Suprapubic skin (tissue), 4 donors: ENCODE measurements around the gene PRR13. TPM values are rescaled to one million over a fixed set of nuclear protein-coding genes. Genes with fewer than 3 reads are reported as not detected.
"Not testable (repeated sequence)": the region's sequence is repeated elsewhere in the genome, so short reads cannot be mapped to it uniquely, and the experiment has no call there.

Source experiments
- DNase-seq, 2 donors: peaks; one replicate each; pipeline ENCODE4 v3.0.0-alpha.2; 2019; ENCODE audit warnings: low spot score in 2 of 2
- H3K27ac ChIP-seq: fragments of 200-600 bp; sonication (generic); one replicate; pipeline ENCODE4 v1.5.1; 2019
- H3K27me3 ChIP-seq: fragments of 200-600 bp; sonication (generic); one replicate; pipeline ENCODE4 v1.5.1; 2019
- H3K36me3 ChIP-seq: fragments of 200-600 bp; sonication (generic); one replicate; pipeline ENCODE4 v1.5.1; 2019
- H3K4me1 ChIP-seq: fragments of 200-600 bp; sonication (generic); one replicate; pipeline ENCODE4 v1.5.1; 2019
- H3K4me3 ChIP-seq: fragments of 200-600 bp; sonication (generic); one replicate; pipeline ENCODE4 v1.5.1; 2019; ENCODE audit warnings: mild to moderate bottlenecking
- H3K9me3 ChIP-seq: fragments of 200-600 bp; sonication (generic); one replicate; pipeline ENCODE4 v1.5.1; 2019
- CTCF ChIP-seq, 2 donors: fragments of 200-600 bp in 1 of 2; fragments of 450-650 bp in 1 of 2; sonication (generic) in 1 of 2; IDR thresholded peaks; one replicate each; pipeline ENCODE4 v1.5.1; 2016 to 2019; ENCODE audit warnings: antibody characterized with exemption in 2 of 2, mild to moderate bottlenecking in 1 of 2, moderate library complexity in 1 of 2
- EP300 ChIP-seq: sonication (generic); formaldehyde crosslinking; IDR thresholded peaks from one replicate; pipeline ENCODE4 v1.6.1; 2017; ENCODE audit warnings: antibody characterized with exemption
- POLR2A ChIP-seq, 2 donors: fragments of 450-650 bp; IDR thresholded peaks; one replicate each; pipeline ENCODE4 v1.6.1; 2017; ENCODE audit warnings: antibody characterized with exemption in 2 of 2, mild to moderate bottlenecking in 2 of 2, moderate library complexity in 2 of 2
- POLR2AphosphoS5 ChIP-seq, 3 donors: sonication (generic); formaldehyde crosslinking; IDR thresholded peaks; one replicate each; pipeline ENCODE4 v1.6.1; 2017; ENCODE audit warnings: antibody characterized with exemption in 3 of 3
- WGBS: methylation state at CpG from one replicate; pipeline ENCODE4 v1.1.5; 2018; 5-methylcytosine and 5-hydroxymethylcytosine counted together
- total RNA-seq, 4 donors: library from RNA; depleted of rRNA; stranded (reverse); fragments of >200 nt; gene quantifications; one replicate each; pipeline ENCODE4 v1.1.0, GENCODE V29; 2016

PRR13 gene
- total RNA-seq, 4 donors from 2014 or later = 40.7 to 77.9 (median 57.4) TPM

DNA sequence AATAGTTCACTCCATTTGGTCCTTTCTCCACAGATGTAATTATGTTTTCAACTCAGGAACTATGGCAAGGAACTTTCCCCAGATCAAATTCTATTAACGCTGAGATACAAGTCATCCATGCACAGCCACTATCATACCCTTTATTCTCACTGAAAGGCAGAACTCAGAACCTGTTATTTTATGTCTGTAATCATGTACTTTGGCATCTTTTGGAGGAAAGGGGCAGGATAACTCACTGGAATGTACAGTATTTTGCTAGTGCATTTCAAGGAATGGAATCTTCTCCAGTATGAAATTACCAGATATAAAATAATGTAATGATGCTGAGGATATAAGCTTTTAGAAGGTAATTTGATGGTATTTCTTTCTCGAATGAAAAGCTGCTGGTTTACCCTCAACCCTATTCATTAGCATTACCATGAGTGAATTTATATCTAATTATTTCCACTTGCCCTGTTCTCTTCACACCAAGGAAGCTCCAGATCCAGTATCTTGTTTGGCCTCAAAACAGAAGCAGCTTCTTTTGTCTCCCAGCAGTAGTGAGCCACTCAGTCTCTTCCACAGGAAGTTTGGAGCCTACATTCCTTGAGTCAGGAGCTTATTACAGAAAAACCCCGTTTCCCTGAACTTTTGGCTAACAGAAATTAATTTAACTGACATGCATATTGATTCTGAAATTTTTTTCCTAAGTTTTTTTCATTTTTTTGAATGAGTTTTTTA lies 27.9 kb upstream of the PRR13 start:
- Histone ChIP-seq H3K27ac (no peak overlapping the region), H3K4me1 (peaks cover 15% of the 10 kb centered on the region), H3K36me3 (peaks cover 35% of the 10 kb centered on the region), H3K27me3 (no peaks in the 10 kb centered on the region), H3K9me3 (no peaks in the 10 kb centered on the region), H3K4me3 (no peak overlapping the region)
- no peak for DNase-seq
- TF ChIP-seq POLR2A (IDR thresholded peaks at IDR 0.05) = no peak
- no peak for TF ChIP-seq POLR2AphosphoS5 (IDR thresholded peaks at IDR 0.05)
- no peak for TF ChIP-seq EP300
- no peak for TF ChIP-seq CTCF (IDR thresholded peaks at IDR 0.05)
- WGBS = 73% methylated on average over 3 of the region's 3 CpGs

- Histone ChIP-seq H3K9me3 (no peaks in the 10 kb centered on the region), H3K4me1 (peaks cover 15% of the 10 kb centered on the region), H3K36me3 (peaks cover 23% of the 10 kb centered on the region), H3K27ac (no peak overlapping the region), H3K4me3 (no peak overlapping the region), H3K27me3 (no peaks in the 10 kb centered on the region)
- 24% methylated on average over 3 of the region's 3 CpGs for WGBS
- TF ChIP-seq CTCF (IDR thresholded peaks at IDR 0.05) = no peak
- no peak for TF ChIP-seq POLR2A (IDR thresholded peaks at IDR 0.05)
- TF ChIP-seq EP300 = no peak
- no peak for TF ChIP-seq POLR2AphosphoS5 (IDR thresholded peaks at IDR 0.05)
- DNase-seq = no peak
Observed at GRCh38 chr12:53414756-53415417, 26.6 kb upstream of the PRR13 start.

- DNase-seq, H3K27ac ChIP-seq, H3K27me3 ChIP-seq, H3K9me3 ChIP-seq, H3K4me3 ChIP-seq: not testable (repeated sequence)
- WGBS = 54% methylated on average over 2 of the region's 2 CpGs
- H3K36me3 ChIP-seq = peaks cover 13% of the 10 kb centered on the region
- peaks cover 15% of the 10 kb centered on the region for H3K4me1 ChIP-seq
Observed at GRCh38 chr12:53415752-53416389, 25.7 kb upstream of the PRR13 start.

- WGBS = 80% methylated on average over 9 of the region's 9 CpGs
- H3K4me1 ChIP-seq = peaks cover 19% of the 10 kb centered on the region
- not testable (repeated sequence) for H3K27me3 ChIP-seq, DNase-seq, H3K4me3 ChIP-seq, H3K27ac ChIP-seq, H3K36me3 ChIP-seq, H3K9me3 ChIP-seq
Observed at GRCh38 chr12:53417291-53417816, 24.2 kb upstream of the PRR13 start.

DNA sequence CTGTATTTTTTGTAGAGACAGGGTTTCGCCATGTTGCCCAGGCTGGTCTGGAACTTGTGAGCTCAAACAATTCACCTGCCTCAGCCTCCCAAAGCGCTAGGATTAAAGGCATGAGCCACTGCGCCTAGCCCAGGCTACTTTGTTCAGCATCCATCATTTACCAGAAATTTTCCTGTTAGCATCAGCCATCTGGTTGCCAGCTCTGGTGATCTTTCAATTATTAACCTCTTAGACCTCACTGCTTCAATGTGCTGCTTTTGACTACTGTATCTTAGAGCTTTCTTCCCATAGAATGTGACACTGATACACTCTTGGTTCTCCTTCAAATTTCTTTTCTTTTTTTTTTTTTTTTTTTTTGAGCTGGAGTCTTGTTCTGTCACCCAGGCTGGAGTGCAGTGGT lies 23.3 kb upstream of the PRR13 start:
- H3K4me3 ChIP-seq = no peak overlapping the region
- no peaks in the 10 kb centered on the region for H3K27me3 ChIP-seq
- no peak overlapping the region for H3K27ac ChIP-seq
- TF ChIP-seq POLR2AphosphoS5 (IDR thresholded peaks at IDR 0.05) (no peak), POLR2A (IDR thresholded peaks at IDR 0.05) (no peak), CTCF (IDR thresholded peaks at IDR 0.05) (no peak), EP300 (no peak)
- H3K4me1 ChIP-seq = peaks cover 12% of the 10 kb centered on the region
- no peaks in the 10 kb centered on the region for H3K36me3 ChIP-seq
- WGBS = 83% methylated on average over 3 of the region's 3 CpGs
- no peaks in the 10 kb centered on the region for H3K9me3 ChIP-seq
- no peak for DNase-seq

GRCh38 chr12:53419756-53420155 lies 21.8 kb upstream of the PRR13 start:
- H3K4me3 ChIP-seq = no peak overlapping the region
- WGBS = 85% methylated on average over 2 of the region's 2 CpGs
- H3K36me3 ChIP-seq = no peaks in the 10 kb centered on the region
- no peaks in the 10 kb centered on the region for H3K27me3 ChIP-seq
- DNase-seq = no peak
- no peaks in the 10 kb centered on the region for H3K9me3 ChIP-seq
- H3K4me1 ChIP-seq = peaks cover 12% of the 10 kb centered on the region
- no peak for TF ChIP-seq POLR2A (IDR thresholded peaks at IDR 0.05)
- TF ChIP-seq POLR2AphosphoS5 (IDR thresholded peaks at IDR 0.05) = no peak
- TF ChIP-seq CTCF (IDR thresholded peaks at IDR 0.05) = no peak
- TF ChIP-seq EP300 = no peak
- no peak overlapping the region for H3K27ac ChIP-seq

GRCh38 chr12:53422247-53422646 lies 19.3 kb upstream of the PRR13 start:
- not testable (repeated sequence) for H3K9me3 ChIP-seq, H3K4me3 ChIP-seq, H3K36me3 ChIP-seq, H3K27ac ChIP-seq, H3K27me3 ChIP-seq, H3K4me1 ChIP-seq, DNase-seq
- WGBS = 94% methylated on average over 12 of the region's 12 CpGs
